Non-pigmented ciliary epithelial cell (primary cell): Measurements from ENCODE around the gene ZRANB2.

Experiments
- DNase-seq: peaks from one replicate; pipeline ENCODE4 v3.0.0-alpha.2; 2010; ENCODE audit warnings: low read depth

ZRANB2 gene

GRCh38 chr1:71027991-71028390 lies 52.8 kb downstream of the ZRANB2 start:
- no peak for DNase-seq

- DNase-seq = no peak
Observed at GRCh38 chr1:71026093-71026492, 54.7 kb downstream of the ZRANB2 start.

GRCh38 chr1:71023515-71023914 lies 57.3 kb downstream of the ZRANB2 start:
- no peak for DNase-seq

- DNase-seq = no peak
Observed at GRCh38 chr1:71019233-71019969, 61.4 kb downstream of the ZRANB2 start.

GRCh38 chr1:71018791-71019190 lies 62.0 kb downstream of the ZRANB2 start:
- DNase-seq = no peak

- no peak for DNase-seq
Observed at GRCh38 chr1:71015745-71016144, 65.1 kb downstream of the ZRANB2 start.

- peak; percentile 23 for DNase-seq
Observed at GRCh38 chr1:71014178-71014579, 66.7 kb downstream of the ZRANB2 start.
